DOHH2 (cell line): ENCODE results near the gene RBM18.

Experiments used
- H3F3A ChIP-seq: fragments of 200-600 bp; sonication (generic), shearing (Covaris generic); 2 replicates; pipeline ENCODE4 v1.6.0; 2016; ENCODE audit warnings: antibody characterized with exemption, mild to moderate bottlenecking; ENCODE audit not compliant: control insufficient read depth, insufficient read depth
- H3K27ac ChIP-seq: fragments of 200-600 bp; sonication (generic); 2 replicates; pipeline ENCODE4 v1.5.1; 2014; ENCODE audit warnings: low read depth, mild to moderate bottlenecking, low read length, moderate library complexity
- H3K27me3 ChIP-seq: fragments of 200-600 bp; sonication (generic); 2 replicates; pipeline ENCODE4 v1.6.1; 2014; ENCODE audit warnings: mild to moderate bottlenecking, low read length, mixed read lengths; ENCODE audit not compliant: control insufficient read depth
- H3K36me3 ChIP-seq: fragments of 200-600 bp; sonication (generic); 2 replicates; pipeline ENCODE4 v1.6.1; 2014; ENCODE audit warnings: mild to moderate bottlenecking, low read length, moderate library complexity, mixed read lengths; ENCODE audit not compliant: control insufficient read depth
- H3K4me1 ChIP-seq: fragments of 200-600 bp; sonication (generic); 2 replicates; pipeline ENCODE4 v1.6.1; 2014; ENCODE audit warnings: mild to moderate bottlenecking, low read length, mixed read lengths; ENCODE audit not compliant: control insufficient read depth
- H3K4me2 ChIP-seq: fragments of 200-600 bp; sonication (generic); 2 replicates; pipeline ENCODE4 v1.6.0; 2014; ENCODE audit warnings: mild to moderate bottlenecking, low read length, moderate library complexity
- H3K4me3 ChIP-seq: fragments of 200-600 bp; sonication (generic); 2 replicates; pipeline ENCODE4 v1.5.1; 2014; ENCODE audit warnings: mild to moderate bottlenecking, low read length, mixed read lengths
- H3K79me2 ChIP-seq: fragments of 200-600 bp; sonication (generic); 2 replicates; pipeline ENCODE4 v1.6.1; 2014; ENCODE audit warnings: mild to moderate bottlenecking, low read length, mixed read lengths; ENCODE audit not compliant: control insufficient read depth
- H3K9me2 ChIP-seq: fragments of 200-600 bp; sonication (generic); replicated peaks from 2 replicates; pipeline ENCODE4 v1.6.1; 2014; ENCODE audit warnings: mild to moderate bottlenecking, low read length, mixed read lengths; ENCODE audit not compliant: control insufficient read depth
- H3K9me3 ChIP-seq: fragments of 200-600 bp; sonication (generic); 2 replicates; pipeline ENCODE4 v1.6.1; 2014; ENCODE audit warnings: antibody characterized with exemption, low read length, mixed read lengths; ENCODE audit not compliant: control insufficient read depth, insufficient read depth
- H4K20me1 ChIP-seq: fragments of 200-600 bp; sonication (generic); 2 replicates; pipeline ENCODE4 v1.6.0; 2014; ENCODE audit warnings: low read depth, mild to moderate bottlenecking, antibody characterized with exemption, low read length, moderate library complexity; ENCODE audit not compliant: control insufficient read depth, insufficient read depth
- EZH2phosphoT487 ChIP-seq: fragments of 200-600 bp; sonication (generic); IDR thresholded peaks from 2 replicates; pipeline ENCODE4 v1.6.1; 2017; ENCODE audit warnings: borderline replicate concordance, mild to moderate bottlenecking, antibody characterized with exemption, low read length, moderate library complexity, mixed read lengths
- TF ChIP-seq, protein P1 (sequence below): fragments of 200-600 bp; sonication (generic); IDR thresholded peaks from one replicate; pipeline ENCODE4 v1.5.1; 2014; ENCODE audit warnings: antibody characterized with exemption, mild to moderate bottlenecking, low read depth, low read length; ENCODE audit not compliant: poor library complexity, severe bottlenecking

The RBM18 gene

DNA sequence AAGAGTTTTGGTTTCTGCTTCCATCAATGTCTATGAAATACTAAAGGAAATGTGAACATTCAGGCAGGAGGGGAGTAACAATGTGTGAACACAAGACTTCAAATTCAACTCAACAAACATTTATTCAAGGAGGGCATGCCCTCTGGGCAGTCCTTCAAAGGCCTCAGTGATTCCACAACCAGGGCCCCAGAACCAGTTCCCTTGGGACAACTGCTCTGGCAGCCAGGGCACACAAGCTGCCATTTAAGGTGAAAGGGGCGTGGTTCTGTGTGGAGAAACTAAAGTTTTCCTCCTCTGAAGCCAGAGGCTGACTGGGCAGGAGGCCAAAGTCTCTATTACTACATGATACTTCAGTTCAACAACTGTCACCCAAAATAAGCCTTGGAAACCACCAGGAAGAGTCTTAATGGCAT lies 3.2 kb downstream of the RBM18 start:
- Histone ChIP-seq H3K27me3 (no peaks in the 10 kb centered on the region), H3K27ac (no peak overlapping the region), H3K4me2 (no peak overlapping the region), H3K4me1 (peaks cover 27% of the 10 kb centered on the region), H4K20me1 (no peaks in the 10 kb centered on the region), H3K9me2 (no peaks in the 10 kb centered on the region), H3K79me2 (peaks cover 72% of the 10 kb centered on the region), H3F3A (peaks cover 5% of the 10 kb centered on the region; the same call in 1 of the 2 replicates), H3K4me3 (no peak overlapping the region), H3K36me3 (peaks cover 77% of the 10 kb centered on the region), H3K9me3 (no peaks in the 10 kb centered on the region)
- TF ChIP-seq, protein P1, sequence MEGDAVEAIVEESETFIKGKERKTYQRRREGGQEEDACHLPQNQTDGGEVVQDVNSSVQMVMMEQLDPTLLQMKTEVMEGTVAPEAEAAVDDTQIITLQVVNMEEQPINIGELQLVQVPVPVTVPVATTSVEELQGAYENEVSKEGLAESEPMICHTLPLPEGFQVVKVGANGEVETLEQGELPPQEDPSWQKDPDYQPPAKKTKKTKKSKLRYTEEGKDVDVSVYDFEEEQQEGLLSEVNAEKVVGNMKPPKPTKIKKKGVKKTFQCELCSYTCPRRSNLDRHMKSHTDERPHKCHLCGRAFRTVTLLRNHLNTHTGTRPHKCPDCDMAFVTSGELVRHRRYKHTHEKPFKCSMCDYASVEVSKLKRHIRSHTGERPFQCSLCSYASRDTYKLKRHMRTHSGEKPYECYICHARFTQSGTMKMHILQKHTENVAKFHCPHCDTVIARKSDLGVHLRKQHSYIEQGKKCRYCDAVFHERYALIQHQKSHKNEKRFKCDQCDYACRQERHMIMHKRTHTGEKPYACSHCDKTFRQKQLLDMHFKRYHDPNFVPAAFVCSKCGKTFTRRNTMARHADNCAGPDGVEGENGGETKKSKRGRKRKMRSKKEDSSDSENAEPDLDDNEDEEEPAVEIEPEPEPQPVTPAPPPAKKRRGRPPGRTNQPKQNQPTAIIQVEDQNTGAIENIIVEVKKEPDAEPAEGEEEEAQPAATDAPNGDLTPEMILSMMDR: no peak
- no peak for TF ChIP-seq EZH2phosphoT487

- no peaks in the 10 kb centered on the region for H4K20me1 ChIP-seq
- H3F3A ChIP-seq: no peaks in the 10 kb centered on the region; the same call in 1 of the 2 replicates
- H3K9me3 ChIP-seq: no peaks in the 10 kb centered on the region
- H3K79me2 ChIP-seq: peaks cover 68% of the 10 kb centered on the region
- no peaks in the 10 kb centered on the region for H3K27me3 ChIP-seq
- H3K4me1 ChIP-seq: peaks cover 19% of the 10 kb centered on the region
- H3K4me2 ChIP-seq: no peak overlapping the region
- H3K36me3 ChIP-seq: peaks cover 80% of the 10 kb centered on the region
- H3K4me3 ChIP-seq: no peak overlapping the region
- no peak for TF ChIP-seq EZH2phosphoT487
- TF ChIP-seq, protein P1: no peak
- no peaks in the 10 kb centered on the region for H3K9me2 ChIP-seq
- H3K27ac ChIP-seq: no peak overlapping the region
These were observed 5.7 kb downstream of the RBM18 start for GRCh38 chr9:122258886-122259415.

- Histone ChIP-seq H3K4me3 (no peak overlapping the region), H3K9me3 (no peaks in the 10 kb centered on the region), H3K4me2 (no peak overlapping the region), H3K4me1 (no peaks in the 10 kb centered on the region), H4K20me1 (no peaks in the 10 kb centered on the region), H3F3A (no peaks in the 10 kb centered on the region), H3K9me2 (no peaks in the 10 kb centered on the region), H3K79me2 (peaks cover 40% of the 10 kb centered on the region), H3K27me3 (no peaks in the 10 kb centered on the region), H3K36me3 (peaks cover 82% of the 10 kb centered on the region), H3K27ac (no peak overlapping the region)
- TF ChIP-seq, protein P1: no peak
- TF ChIP-seq EZH2phosphoT487: no peak
These were observed 8.4 kb downstream of the RBM18 start for GRCh38 chr9:122256206-122256605.

DNA sequence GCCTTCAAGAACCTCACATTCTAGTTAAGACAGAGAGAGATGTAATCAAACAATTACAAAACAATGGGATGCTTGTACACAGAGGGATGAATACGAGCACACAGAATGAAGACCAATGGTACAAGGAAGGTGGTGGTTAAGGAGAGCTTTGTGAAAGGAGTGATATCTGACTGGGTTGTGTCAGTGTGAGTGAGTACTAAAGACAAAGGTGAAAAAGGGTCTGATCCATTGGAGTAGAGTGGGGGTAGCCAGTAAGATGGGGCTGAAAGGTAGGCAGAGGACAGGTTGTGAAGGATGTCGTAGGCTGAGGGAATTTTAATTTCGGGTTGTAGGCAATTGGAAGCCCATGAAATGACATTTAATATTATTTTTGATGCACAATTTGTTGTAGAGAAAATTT lies 9.9 kb downstream of the RBM18 start:
- TF ChIP-seq, protein P1: no peak
- TF ChIP-seq EZH2phosphoT487: no peak
- Histone ChIP-seq H3F3A (no peaks in the 10 kb centered on the region), H3K4me3 (no peak overlapping the region), H3K36me3 (peaks cover 78% of the 10 kb centered on the region), H3K4me1 (no peaks in the 10 kb centered on the region), H3K79me2 (peaks cover 30% of the 10 kb centered on the region), H4K20me1 (no peaks in the 10 kb centered on the region), H3K27ac (no peak overlapping the region), H3K4me2 (no peak overlapping the region), H3K9me3 (no peaks in the 10 kb centered on the region), H3K9me2 (no peaks in the 10 kb centered on the region), H3K27me3 (no peaks in the 10 kb centered on the region)
